ENCODE data around the gene POU6F2.

DNA sequence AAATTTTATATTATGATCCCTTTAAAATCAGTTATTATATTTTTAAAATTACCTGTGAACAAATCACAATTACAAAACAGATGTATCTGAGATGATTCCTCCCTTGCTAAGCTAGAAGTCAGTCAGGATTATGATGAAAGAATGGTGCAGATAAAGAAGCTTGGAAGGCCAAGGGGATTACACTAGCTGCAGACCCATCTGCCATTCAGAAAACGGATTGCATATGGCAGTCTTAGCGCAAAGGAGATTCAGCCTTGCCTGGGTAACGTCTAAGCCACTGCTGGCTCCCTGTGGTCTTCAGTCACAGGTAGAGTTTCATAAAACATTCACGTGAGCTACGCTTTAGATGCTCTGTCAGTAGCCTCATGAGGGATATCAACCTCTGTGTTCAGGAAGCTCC is 222.2 kb downstream of the POU6F2 start:
- TF ChIP-seq, protein P1, sequence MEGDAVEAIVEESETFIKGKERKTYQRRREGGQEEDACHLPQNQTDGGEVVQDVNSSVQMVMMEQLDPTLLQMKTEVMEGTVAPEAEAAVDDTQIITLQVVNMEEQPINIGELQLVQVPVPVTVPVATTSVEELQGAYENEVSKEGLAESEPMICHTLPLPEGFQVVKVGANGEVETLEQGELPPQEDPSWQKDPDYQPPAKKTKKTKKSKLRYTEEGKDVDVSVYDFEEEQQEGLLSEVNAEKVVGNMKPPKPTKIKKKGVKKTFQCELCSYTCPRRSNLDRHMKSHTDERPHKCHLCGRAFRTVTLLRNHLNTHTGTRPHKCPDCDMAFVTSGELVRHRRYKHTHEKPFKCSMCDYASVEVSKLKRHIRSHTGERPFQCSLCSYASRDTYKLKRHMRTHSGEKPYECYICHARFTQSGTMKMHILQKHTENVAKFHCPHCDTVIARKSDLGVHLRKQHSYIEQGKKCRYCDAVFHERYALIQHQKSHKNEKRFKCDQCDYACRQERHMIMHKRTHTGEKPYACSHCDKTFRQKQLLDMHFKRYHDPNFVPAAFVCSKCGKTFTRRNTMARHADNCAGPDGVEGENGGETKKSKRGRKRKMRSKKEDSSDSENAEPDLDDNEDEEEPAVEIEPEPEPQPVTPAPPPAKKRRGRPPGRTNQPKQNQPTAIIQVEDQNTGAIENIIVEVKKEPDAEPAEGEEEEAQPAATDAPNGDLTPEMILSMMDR (conservative IDR thresholded peaks at IDR 0.05; ENCODE audit: low read depth, low read length), result no peak
- no peak for TF ChIP-seq EZH2 (IDR thresholded peaks at IDR 0.05; ENCODE audit: borderline replicate concordance, low read depth, low read length, poor library complexity, severe bottlenecking)

All from A673 (cell line).